SW480 (cell line): Measurements from ENCODE around the gene HES5.

Source experiments
- DNase-seq: peaks from one replicate; pipeline ENCODE4 v3.0.0-alpha.2; 2016; ENCODE audit warnings: low spot score

The HES5 gene

DNA sequence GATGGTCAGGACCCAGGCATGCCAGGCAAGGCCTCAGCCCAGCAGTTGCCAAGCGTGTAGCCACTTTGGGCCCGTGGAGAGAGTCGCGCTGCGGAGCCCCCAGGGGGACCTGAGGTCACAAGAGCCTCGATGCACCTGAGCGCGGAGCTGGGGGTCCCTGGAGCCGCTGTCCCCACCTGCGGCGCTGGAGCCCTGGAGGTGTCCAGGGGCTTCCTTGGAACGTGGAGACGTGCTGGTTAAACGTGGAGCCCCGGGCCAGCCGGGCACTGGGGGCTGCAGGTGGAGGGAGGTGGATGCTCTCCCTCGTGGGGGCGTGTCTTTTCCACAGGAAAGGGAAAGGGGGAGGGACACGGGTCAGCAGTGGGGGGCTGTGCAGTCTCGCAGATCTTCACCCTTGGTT is 50.9 kb downstream of the HES5 start:
- DNase-seq = no peak
